Measurements from ENCODE around the gene EIF2S3. TPM values are rescaled to one million over a fixed set of nuclear protein-coding genes. Genes with fewer than 3 reads are reported as not detected.

Gene EIF2S3
- total and polyA plus RNA-seq, 2 of the 4 experiments (the other 2 are of a cell fraction): 97.9 to 416 TPM

DNA sequence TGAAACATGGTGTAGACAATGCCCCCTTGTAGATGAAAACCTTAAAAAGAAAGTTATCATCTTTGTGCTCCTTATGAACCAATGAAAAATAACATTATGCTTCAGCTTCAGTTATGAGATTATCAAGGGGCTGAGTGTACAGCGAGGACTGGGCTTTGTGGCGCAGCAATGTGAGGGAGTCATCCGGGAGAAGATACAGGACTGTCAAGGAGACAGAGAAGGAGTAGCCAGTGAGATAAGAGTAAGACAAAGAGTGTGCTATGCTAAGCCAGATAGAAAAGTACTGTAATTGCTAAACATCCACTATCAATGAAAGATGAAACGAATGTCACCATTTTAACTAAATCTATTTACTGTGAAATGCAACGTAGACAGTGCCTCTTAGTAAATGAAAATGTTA is 24.2 kb upstream of the EIF2S3 start:
- no peak for ATAC-seq (ENCODE audit: low read depth)
- Histone ChIP-seq H3K27me3 (ENCODE audit: control insufficient read depth, insufficient read depth, low read length) (peaks cover 9% of the 10 kb centered on the region), H4K20me1 (ENCODE audit: insufficient read depth, low read length) (no peaks in the 10 kb centered on the region), H2BK15ac (ENCODE audit: low read depth, low read length) (no peak overlapping the region), H3K9me1 (ENCODE audit: insufficient read depth, low read length) (no peaks in the 10 kb centered on the region), H3K9ac (ENCODE audit: low read depth, low read length) (no peak overlapping the region), H3K56ac (ENCODE audit: extremely low read depth, insufficient read depth, low read length) (no peak overlapping the region), H4K5ac (ENCODE audit: low read depth, low read length) (no peak overlapping the region), H3K79me1 (ENCODE audit: low read depth in 1 of 2, low read length in 2 of 2) (0 out of 4 replicates have a peak, but pooled peaks cover 0 to 3% of the 10 kb centered on the region in 2 experiments), H3K4me3 (ENCODE audit: insufficient read depth, low read depth, low read length) (no peak overlapping the region), H2AFZ (replicated peaks; ENCODE audit: low read length, poor library complexity) (no peak overlapping the region), H2AK5ac (ENCODE audit: low read depth, low read length) (no peak overlapping the region), H3K4ac (ENCODE audit: low read depth, low read length) (no peak overlapping the region), H3K4me1 (ENCODE audit: control insufficient read depth, insufficient read depth, low read length) (no peaks in the 10 kb centered on the region), H2BK5ac (ENCODE audit: low read depth, low read length, poor library complexity, severe bottlenecking) (no peak overlapping the region), H3K14ac (replicated peaks; ENCODE audit: low read depth, low read length) (no peak overlapping the region), H4K91ac (ENCODE audit: insufficient read depth, low read depth, low read length) (no peak overlapping the region), H3K18ac (ENCODE audit: low read depth, low read length) (no peak overlapping the region), H2BK20ac (ENCODE audit: low read depth, low read length) (no peak overlapping the region), H3K36me3 (ENCODE audit: control insufficient read depth, insufficient read depth, low read length) (no peaks in the 10 kb centered on the region), H3K4me2 (ENCODE audit: low read depth, low read length) (no peak overlapping the region), H3K23ac (ENCODE audit: low read depth, low read length) (no peak overlapping the region), H2AK9ac (replicated peaks; ENCODE audit: low read depth, low read length, poor library complexity) (no peak overlapping the region), H4K8ac (ENCODE audit: low read depth in 2 of 2, low read length in 2 of 2) (no peak overlapping the region), H3K27ac (ENCODE audit: insufficient read depth, low read length) (no peak overlapping the region), H3K9me3 (ENCODE audit: control insufficient read depth, insufficient read depth, low read length) (no peaks in the 10 kb centered on the region), H2BK120ac (ENCODE audit: low read depth, low read length) (no peak overlapping the region)
- BruUV-seq (replicated peaks): no TSS peak
- DNase-seq: no peak
- intact Hi-C loops (cut with micrococcal nuclease): no loop called here
- ChIA-PET POLR2A (ENCODE audit: unreplicated experiment) (no interaction called here), CTCF (interaction anchor here (0.6 kb wide), 1 partner anchor 10 kb away, joined by 4 read pairs; no protein-coding TSS in a partner anchor)
- WGBS, 2 experiments (ENCODE audit: extremely low coverage in 2 of 2, insufficient read length in 1 of 2): 86% methylated on average over 2 of the region's 5 CpGs; no CpG with 5 or more reads in 1 of the 2 experiments
- dilution Hi-C loops (cut with HindIII; ENCODE audit: low sequenced_read_pairs, unreplicated experiment): no loop called here
- in situ Hi-C loops (cut with MboI; ENCODE audit: low sequenced_read_pairs): no loop called here
- TF ChIP-seq, protein P1, sequence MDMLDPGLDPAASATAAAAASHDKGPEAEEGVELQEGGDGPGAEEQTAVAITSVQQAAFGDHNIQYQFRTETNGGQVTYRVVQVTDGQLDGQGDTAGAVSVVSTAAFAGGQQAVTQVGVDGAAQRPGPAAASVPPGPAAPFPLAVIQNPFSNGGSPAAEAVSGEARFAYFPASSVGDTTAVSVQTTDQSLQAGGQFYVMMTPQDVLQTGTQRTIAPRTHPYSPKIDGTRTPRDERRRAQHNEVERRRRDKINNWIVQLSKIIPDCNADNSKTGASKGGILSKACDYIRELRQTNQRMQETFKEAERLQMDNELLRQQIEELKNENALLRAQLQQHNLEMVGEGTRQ (IDR thresholded peaks at IDR 0.05; ENCODE audit: low read depth, low read length): no peak
- TF ChIP-seq CHD1 (IDR thresholded peaks at IDR 0.05; ENCODE audit: low read depth, low read length): no peak
- no peak for TF ChIP-seq SMC3 (IDR thresholded peaks at IDR 0.05; ENCODE audit: low read depth, low read length)
- TF ChIP-seq CEBPB (IDR thresholded peaks at IDR 0.05; ENCODE audit: low read depth, low read length): no peak
- TF ChIP-seq FOS (IDR thresholded peaks at IDR 0.05; ENCODE audit: low read depth, low read length): no peak
- TF ChIP-seq NFE2L2 (IDR thresholded peaks at IDR 0.05; ENCODE audit: low read depth, low read length): no peak
- no peak for TF ChIP-seq MAZ (IDR thresholded peaks at IDR 0.05; ENCODE audit: borderline replicate concordance, low read depth, low read length)
- TF ChIP-seq RFX5 (IDR thresholded peaks at IDR 0.05; ENCODE audit: low read depth, low read length): no peak
- TF ChIP-seq ELK1 (IDR thresholded peaks at IDR 0.05; ENCODE audit: borderline replicate concordance, low read depth, low read length): no peak
- no peak for TF ChIP-seq CTCF (conservative IDR thresholded peaks at IDR 0.05; ENCODE audit: low read depth, low read length)
- no peak for TF ChIP-seq RAD21 (IDR thresholded peaks at IDR 0.05; ENCODE audit: low read length)
- TF ChIP-seq BHLHE40 (IDR thresholded peaks at IDR 0.05; ENCODE audit: low read depth, low read length): no peak
- no peak for TF ChIP-seq MAFK (IDR thresholded peaks at IDR 0.05; ENCODE audit: low read depth, low read length)
- no peak for TF ChIP-seq MXI1 (IDR thresholded peaks at IDR 0.05; ENCODE audit: borderline replicate concordance, low read depth, low read length)
- no peak for TF ChIP-seq RCOR1 (IDR thresholded peaks at IDR 0.05; ENCODE audit: insufficient replicate concordance, low read length)
